GM21447 (cell line): ENCODE data around the gene CABCOCO1.
"Not testable (repeated sequence)": the region's sequence is repeated elsewhere in the genome, so short reads cannot be mapped to it uniquely, and the experiment has no call there.

Experiments used
- ATAC-seq: cut with Tn5 transposase; IDR thresholded peaks from one replicate; pipeline ENCODE4 v1.9.1; 2021; ENCODE audit not compliant: unreplicated experiment

CABCOCO1 gene

DNA sequence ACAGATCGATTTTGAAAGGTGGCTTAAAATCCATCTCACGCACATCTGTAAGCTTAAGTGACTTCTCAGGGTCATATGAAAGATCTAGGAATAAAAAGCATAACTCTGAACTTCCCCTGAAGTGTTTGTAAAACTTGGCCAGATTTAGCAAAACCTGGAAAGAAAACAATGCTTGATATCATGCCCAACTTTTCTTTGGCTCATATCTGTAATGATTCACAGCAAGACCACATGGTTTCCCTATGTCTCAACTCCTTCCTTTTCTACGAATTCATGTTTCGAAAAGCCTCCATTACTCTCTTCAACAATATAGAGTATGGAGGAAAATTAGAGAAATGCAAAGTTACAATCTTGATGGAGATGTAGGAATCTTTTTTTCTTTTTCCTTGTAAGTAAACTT, 20.1 kb upstream of the CABCOCO1 start:
- no peak for ATAC-seq

- no peak for ATAC-seq
These were observed 19.4 kb upstream of the CABCOCO1 start for GRCh38 chr10:61643316-61643751.

DNA sequence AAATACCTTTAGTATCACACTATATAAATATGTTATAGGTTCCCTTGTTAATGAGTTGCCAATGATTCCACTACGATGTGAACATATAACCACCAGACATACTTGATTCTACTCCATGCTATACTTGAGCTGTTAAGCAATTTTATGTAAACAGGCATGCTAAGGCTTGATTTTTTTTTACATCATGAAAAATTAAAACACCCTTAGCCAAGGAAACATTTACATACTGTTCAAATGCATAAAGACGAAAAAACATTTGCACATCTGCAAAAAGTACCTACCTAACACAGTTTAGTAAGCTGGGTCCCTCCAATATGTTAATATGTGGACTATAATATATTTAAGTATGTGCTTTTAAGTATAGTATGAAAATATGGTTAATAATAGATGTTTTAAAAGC, 9.0 kb upstream of the CABCOCO1 start:
- ATAC-seq = no peak

DNA sequence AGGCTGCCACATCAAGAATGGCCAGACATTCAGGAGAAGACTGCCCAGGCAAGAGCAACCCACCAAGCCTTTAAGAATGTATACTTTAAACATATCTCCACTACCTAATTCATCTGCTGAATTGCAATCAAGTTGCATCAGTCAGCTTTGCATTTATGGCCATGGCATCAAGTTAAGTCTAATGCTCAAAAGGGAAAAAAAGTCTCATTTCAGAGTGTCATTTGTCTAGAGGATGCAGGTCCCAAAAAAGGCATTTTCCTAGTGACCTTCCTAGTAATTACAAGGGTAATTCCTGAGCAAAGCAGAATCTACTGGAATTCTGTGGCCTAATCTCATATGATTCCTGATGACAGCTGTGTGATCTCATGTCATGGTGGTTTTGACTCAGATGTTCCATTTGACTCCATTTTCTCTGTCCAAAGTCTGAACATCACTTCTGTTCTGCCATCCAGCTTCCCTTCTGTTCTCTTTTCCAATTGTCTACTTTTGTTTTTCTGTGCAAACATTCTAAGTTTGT, 7.3 kb upstream of the CABCOCO1 start:
- no peak for ATAC-seq

DNA sequence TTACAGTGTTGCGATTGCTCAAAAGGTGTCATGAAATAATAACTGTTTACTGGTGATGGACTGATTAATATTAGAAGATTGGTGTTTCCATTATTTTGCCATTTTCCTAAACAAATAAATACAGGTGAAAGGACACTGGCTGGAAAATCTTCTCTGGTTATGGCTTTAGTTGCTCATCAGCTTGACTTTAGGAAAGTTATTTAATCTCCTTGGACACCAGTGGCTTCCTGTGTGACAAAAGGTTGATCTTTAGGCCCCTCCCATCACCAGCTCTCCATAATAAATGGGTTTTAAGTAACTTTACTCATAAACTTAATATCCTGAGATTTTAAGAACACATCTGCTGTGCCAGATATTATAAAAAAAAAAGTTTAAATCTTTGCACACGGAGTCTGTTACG, 737 bp downstream of the CABCOCO1 start:
- no peak for ATAC-seq

GRCh38 chr10:61664985-61665384, 2.3 kb downstream of the CABCOCO1 start:
- no peak for ATAC-seq

GRCh38 chr10:61669161-61669725, 6.5 kb downstream of the CABCOCO1 start:
- no peak for ATAC-seq

- ATAC-seq = no peak
These were observed 7.1 kb downstream of the CABCOCO1 start for GRCh38 chr10:61669849-61670248.

DNA sequence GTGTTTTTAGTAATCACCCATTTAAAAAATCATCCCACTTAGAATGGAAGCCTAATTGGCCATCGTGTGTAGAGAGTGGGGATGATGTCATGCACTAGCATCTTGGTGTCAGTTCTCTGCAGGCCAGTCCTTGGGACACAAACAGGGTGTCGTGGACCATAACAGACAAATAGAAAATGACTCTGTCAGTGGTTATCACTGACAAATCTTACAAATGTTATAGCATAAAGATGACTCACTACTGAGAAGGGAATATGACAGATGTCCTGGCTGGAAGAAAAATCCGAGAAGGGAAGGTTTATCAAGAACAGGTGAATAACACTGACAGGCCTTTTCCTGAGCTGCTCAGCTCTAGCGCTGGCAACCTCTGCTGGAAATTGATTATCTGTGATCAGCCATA, 10.6 kb downstream of the CABCOCO1 start:
- ATAC-seq = no peak

DNA sequence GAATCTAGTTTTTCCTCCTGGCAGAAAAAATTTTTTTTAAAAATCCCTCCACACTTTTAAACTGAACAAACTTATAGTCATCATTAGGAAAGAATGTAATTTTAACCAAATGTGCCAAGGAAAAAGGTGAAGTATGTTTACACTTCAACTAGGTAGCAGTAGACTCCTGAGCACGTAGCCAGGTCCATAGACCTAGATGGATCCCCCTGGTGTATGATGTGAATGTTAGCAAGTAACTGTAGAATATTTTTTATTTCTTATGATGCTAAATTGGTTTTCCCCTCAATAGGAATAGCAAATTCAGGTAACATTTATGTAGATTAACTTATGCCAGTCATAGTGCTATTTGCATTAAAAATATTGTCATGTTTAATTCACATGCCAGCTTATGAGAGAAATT, 19.6 kb downstream of the CABCOCO1 start:
- ATAC-seq = no peak

DNA sequence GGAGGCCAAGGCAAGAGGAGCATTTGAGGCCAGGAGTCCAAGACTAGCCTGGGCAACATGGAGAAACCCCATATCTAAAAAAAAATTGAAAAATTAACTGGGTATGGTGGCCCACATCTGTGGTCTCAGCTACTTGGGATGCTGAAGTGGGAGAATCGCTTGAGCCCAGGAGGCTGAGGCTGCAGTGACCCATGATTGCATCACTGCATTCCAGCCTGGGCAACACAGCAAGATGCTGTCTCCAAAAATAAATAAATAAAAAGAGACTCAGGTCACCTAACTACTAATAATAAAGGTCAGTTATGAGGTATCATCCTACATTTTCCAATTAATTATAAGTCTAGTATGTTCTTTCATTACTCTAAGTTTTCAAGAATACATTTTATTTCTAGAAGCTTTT, 20.6 kb downstream of the CABCOCO1 start:
- ATAC-seq = no peak

- ATAC-seq = no peak
These were observed 22.3 kb downstream of the CABCOCO1 start for GRCh38 chr10:61684894-61685507.

- ATAC-seq = no peak
These were observed 26.0 kb downstream of the CABCOCO1 start for GRCh38 chr10:61688551-61689308.

GRCh38 chr10:61691667-61692066, 28.9 kb downstream of the CABCOCO1 start:
- ATAC-seq = not testable (repeated sequence)

DNA sequence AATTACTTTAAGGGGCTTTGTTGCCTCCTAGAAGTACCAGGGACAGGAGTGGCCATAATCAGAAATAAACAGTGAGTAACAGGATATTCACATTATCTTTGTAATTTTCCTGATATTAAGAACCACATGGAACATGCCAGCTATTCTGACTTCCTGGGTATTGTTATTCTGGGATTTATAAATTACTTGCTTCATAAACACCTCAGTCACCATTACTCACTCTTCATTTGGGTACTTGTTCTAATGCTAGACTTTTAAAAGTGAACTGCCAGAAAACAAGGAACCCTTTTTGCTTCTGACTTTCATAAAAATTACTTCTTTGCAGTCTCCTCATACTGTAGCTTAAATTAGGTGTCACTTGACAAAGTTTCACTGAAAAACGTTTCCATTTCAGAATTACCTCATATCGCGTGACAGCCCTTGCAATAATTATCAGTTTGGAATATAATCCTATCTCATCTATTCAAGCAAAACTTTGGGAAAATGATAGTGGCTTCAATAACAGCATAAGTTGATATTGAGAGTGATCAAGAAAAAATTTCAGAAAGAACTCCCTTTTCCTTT, 29.8 kb downstream of the CABCOCO1 start:
- ATAC-seq = no peak

DNA sequence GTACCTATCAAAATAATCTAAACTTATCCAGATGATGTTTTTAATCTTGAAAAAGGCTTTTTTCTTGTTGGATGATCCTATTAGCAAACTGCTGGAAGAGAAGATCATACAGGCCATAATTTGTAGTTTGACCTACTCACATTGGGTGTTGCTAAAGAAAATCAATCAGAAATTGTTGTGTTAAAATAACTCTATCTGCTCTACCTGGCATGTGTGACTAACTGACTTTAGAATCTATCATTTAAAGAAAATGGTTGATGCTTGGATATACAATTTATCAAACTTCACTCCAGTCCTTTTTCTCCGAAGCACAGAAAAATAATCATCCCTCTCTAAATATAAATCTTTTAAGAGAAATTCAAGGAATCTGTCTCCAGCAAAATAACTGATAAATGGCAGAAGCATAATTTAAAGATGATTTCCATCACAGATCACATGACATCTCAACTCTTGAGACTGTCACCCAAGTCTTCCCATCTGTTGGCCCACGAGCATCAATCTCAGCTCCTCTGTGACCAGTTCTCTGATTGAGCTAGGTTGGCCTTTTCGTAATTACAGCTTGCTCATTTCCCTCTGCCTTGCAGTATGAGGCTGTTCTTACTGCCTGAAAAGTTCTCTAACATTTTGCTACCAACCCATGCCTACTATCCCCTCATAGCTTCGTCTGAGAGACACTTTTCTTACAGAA, 36.4 kb downstream of the CABCOCO1 start:
- no peak for ATAC-seq

DNA sequence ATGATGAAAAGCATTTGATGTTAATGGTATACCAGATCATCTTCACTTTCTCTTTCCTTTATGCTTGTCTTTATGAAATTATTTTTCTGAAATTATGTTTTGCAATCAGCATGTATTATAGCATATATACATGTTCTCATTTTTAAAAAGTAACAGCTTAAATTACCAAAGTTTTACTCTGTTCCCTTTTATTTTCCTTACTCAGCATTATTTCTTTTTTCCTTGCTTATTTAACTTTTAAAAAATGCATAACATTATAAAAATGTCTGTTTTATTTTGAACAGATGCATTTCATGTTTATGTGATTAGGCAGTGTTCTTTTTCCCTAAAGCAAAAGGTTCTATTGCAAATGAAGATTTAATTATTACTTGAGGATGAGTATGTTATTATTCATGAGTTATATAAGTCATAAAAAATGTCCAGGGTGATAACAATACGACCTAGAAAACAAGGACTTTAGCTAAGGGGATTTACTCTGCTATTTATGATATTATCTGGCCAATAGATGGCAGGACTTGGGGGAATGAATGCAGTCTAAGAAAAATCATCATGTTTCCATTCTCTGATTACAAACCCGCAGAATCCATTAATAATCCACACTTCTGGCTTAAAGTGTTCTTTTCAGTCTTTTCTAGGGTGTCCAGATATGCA, 38.5 kb downstream of the CABCOCO1 start:
- ATAC-seq = no peak

DNA sequence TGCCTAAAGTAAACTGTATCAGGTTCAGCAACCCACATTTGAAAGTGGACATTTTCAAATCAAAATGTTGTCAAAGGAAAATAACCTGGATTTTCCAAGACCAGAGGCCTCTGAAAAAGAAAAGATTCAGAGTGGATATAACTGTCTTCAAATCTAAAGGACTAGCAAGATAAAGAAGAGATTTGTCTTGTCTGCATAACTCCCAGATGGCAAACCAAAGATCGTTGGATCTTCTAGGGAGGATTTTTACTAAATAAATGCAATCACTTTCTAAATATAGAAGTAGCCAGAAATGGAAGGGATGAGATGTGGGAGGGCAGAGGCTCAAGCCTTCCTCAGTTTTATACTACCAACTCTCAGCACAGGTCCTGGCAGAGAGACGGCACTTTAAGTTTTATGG, 39.0 kb downstream of the CABCOCO1 start:
- no peak for ATAC-seq

DNA sequence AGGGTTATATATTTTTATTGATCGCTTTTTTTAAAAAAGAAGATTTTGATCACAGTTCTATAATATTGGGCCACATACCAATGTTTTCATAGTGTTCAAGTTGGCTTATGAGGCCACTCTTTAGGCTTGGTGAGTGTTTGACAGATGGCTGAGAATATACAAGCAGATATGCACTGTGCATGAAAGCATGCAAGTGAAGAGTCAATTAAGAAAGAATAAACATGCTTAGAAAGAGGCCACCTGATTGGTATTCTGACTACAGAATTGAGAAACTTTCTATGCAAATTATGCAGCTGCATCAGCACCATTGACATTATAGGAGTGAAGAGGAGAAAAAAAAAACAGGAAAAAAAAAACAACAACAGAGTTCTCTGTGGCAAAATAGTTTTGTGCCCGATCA, 39.9 kb downstream of the CABCOCO1 start:
- ATAC-seq = no peak

DNA sequence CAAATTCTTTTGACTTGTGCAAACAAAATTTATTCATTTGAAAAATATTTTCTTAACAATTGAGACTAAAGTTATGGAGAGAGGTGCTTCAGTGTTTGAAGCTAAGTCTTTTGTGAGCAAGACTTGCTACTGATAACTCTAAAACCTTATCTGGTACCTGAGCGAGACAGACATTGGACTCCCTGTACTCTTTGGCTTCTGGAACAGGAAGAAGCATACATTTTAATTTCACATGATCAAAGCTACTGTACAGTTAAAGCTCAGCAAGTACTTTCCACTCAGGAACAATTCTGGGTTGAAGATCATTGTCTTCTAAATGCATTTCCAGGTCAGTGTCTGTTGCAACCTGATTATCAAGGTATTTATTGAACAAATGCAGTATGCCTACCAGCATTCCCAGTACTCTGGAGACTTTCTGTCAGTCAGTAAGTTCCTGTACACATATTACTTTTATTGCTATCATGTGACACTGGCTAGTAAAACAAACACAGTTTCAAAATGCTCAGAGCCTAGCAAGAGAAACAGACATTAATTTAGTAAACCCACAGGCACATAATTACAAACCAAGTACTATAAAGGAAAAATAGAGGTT, 42.4 kb downstream of the CABCOCO1 start:
- no peak for ATAC-seq
